Chondrocyte (in vitro differentiated cells): ENCODE data around the gene SLC51B. TPM values are rescaled to one million over a fixed set of nuclear protein-coding genes. Genes with fewer than 3 reads are reported as not detected.

ENCODE experiments used
- DNase-seq: peaks from one replicate; pipeline ENCODE4 v3.0.0; 2021; ENCODE audit warnings: mixed read lengths, low spot score
- H3K27ac Mint-ChIP-seq: one replicate; pipeline ENCODE4 v1.8.0; 2021; ENCODE audit warnings: mild to moderate bottlenecking, moderate library complexity, mixed read lengths; ENCODE audit not compliant: unreplicated experiment
- H3K27me3 Mint-ChIP-seq: 2 replicates; pipeline ENCODE4 v1.8.0; 2021; ENCODE audit warnings: low read depth, mixed read lengths
- H3K36me3 Mint-ChIP-seq: 2 replicates; pipeline ENCODE4 v1.8.0; 2021; ENCODE audit warnings: low read depth, mixed read lengths
- H3K4me1 Mint-ChIP-seq: 2 replicates; pipeline ENCODE4 v1.8.0; 2021; ENCODE audit warnings: low read depth, mild to moderate bottlenecking, mixed read lengths
- H3K4me3 Mint-ChIP-seq: one replicate; pipeline ENCODE4 v1.8.0; 2021; ENCODE audit warnings: mild to moderate bottlenecking, moderate library complexity, mixed read lengths; ENCODE audit not compliant: unreplicated experiment
- H3K9me3 Mint-ChIP-seq: 2 replicates; pipeline ENCODE4 v1.8.0; 2021; ENCODE audit warnings: low read depth, mixed read lengths
- CTCF ChIP-seq: fragments of 200-600 bp; sonication (generic); IDR thresholded peaks from 2 replicates; pipeline ENCODE4 v1.5.0; 2021; ENCODE audit warnings: antibody characterized with exemption, mild to moderate bottlenecking, moderate library complexity
- total RNA-seq: library from RNA; stranded (reverse); gene quantifications from 3 replicates; pipeline ENCODE4 v1.2.1, GENCODE V29; 2021

Gene SLC51B
- total RNA-seq, 1 donor from 2014 or later, result not detected

- peaks cover 2% of the 10 kb centered on the region for H3K9me3 Mint-ChIP-seq
- H3K4me1 Mint-ChIP-seq, result peaks cover 36% of the 10 kb centered on the region
- DNase-seq, result no peak
- H3K27ac Mint-ChIP-seq, result no peak overlapping the region
- no peak overlapping the region for H3K4me3 Mint-ChIP-seq
- H3K36me3 Mint-ChIP-seq, result peaks cover 2% of the 10 kb centered on the region
- peaks cover 2% of the 10 kb centered on the region for H3K27me3 Mint-ChIP-seq
- no peak for TF ChIP-seq CTCF
Measured at GRCh38 chr15:65056868-65057548, 11.8 kb downstream of the SLC51B start.

GRCh38 chr15:65057549-65057940 lies 12.4 kb downstream of the SLC51B start:
- Mint-ChIP-seq H3K4me1 (peaks cover 41% of the 10 kb centered on the region), H3K27ac (no peak overlapping the region), H3K36me3 (peaks cover 2% of the 10 kb centered on the region), H3K9me3 (peaks cover 2% of the 10 kb centered on the region), H3K27me3 (no peaks in the 10 kb centered on the region), H3K4me3 (no peak overlapping the region)
- no peak for TF ChIP-seq CTCF
- DNase-seq, result no peak

GRCh38 chr15:65058394-65059368 lies 13.5 kb downstream of the SLC51B start:
- Mint-ChIP-seq H3K27me3 (no peaks in the 10 kb centered on the region), H3K27ac (no peak overlapping the region), H3K4me3 (no peak overlapping the region), H3K36me3 (peaks cover 2% of the 10 kb centered on the region), H3K9me3 (peaks cover 2% of the 10 kb centered on the region), H3K4me1 (peaks cover 50% of the 10 kb centered on the region)
- no peak for TF ChIP-seq CTCF
- no peak for DNase-seq

- no peak overlapping the region for H3K27ac Mint-ChIP-seq
- peaks cover 2% of the 10 kb centered on the region for H3K36me3 Mint-ChIP-seq
- H3K27me3 Mint-ChIP-seq, result no peaks in the 10 kb centered on the region
- H3K9me3 Mint-ChIP-seq, result peaks cover 2% of the 10 kb centered on the region
- no peak for DNase-seq
- peaks cover 50% of the 10 kb centered on the region for H3K4me1 Mint-ChIP-seq
- TF ChIP-seq CTCF, result no peak
- H3K4me3 Mint-ChIP-seq, result no peak overlapping the region
Measured at GRCh38 chr15:65059369-65059750, 14.2 kb downstream of the SLC51B start.

- H3K36me3 Mint-ChIP-seq, result peaks cover 2% of the 10 kb centered on the region
- no peak for DNase-seq
- TF ChIP-seq CTCF, result no peak
- no peaks in the 10 kb centered on the region for H3K27me3 Mint-ChIP-seq
- no peak overlapping the region for H3K4me3 Mint-ChIP-seq
- H3K4me1 Mint-ChIP-seq, result peaks cover 50% of the 10 kb centered on the region
- no peak overlapping the region for H3K27ac Mint-ChIP-seq
- H3K9me3 Mint-ChIP-seq, result peaks cover 2% of the 10 kb centered on the region
Measured at GRCh38 chr15:65059931-65060596, 14.9 kb downstream of the SLC51B start.
